ENCODE measurements around the gene ABHD6. TPM values are rescaled to one million over a fixed set of nuclear protein-coding genes. Genes with fewer than 3 reads are reported as not detected.

Gene ABHD6
- total RNA-seq, 1 experiment from 2014 or later = 11.8 TPM

GRCh38 chr3:58325525-58325992 lies 88.0 kb downstream of the ABHD6 start:
- H2AFZ ChIP-seq (ENCODE audit: low read length) = no peak overlapping the region
- peaks cover 64% of the 10 kb centered on the region for H3K4me1 ChIP-seq (ENCODE audit: low read length)
- no peaks in the 10 kb centered on the region for H3K9me3 ChIP-seq (ENCODE audit: low read length)
- H4K20me1 ChIP-seq (ENCODE audit: insufficient read depth, low read depth, low read length) = no peaks in the 10 kb centered on the region
- H3K27ac ChIP-seq (ENCODE audit: low read length) = peak overlapping the region; percentile 63
- H3K4me2 ChIP-seq (ENCODE audit: low read depth, low read length, poor library complexity, severe bottlenecking) = no peak overlapping the region
- no peak overlapping the region for H3K4me3 ChIP-seq (ENCODE audit: low read length)
- no peaks in the 10 kb centered on the region for H3K9me2 ChIP-seq (replicated peaks; ENCODE audit: insufficient read depth, low read length)
- DNase-seq = no peak
- peaks cover 14% of the 10 kb centered on the region; the same call in 1 of the 2 replicates for H3K79me2 ChIP-seq (ENCODE audit: low read length)
- peaks cover 8% of the 10 kb centered on the region; the same call in 1 of the 2 replicates for H3K36me3 ChIP-seq (ENCODE audit: insufficient read depth, low read length)
- H3K27me3 ChIP-seq (ENCODE audit: low read length) = no peaks in the 10 kb centered on the region
- peak overlapping the region; percentile 7; the same call in 1 of the 2 replicates for H3K9ac ChIP-seq (ENCODE audit: low read length)

- Histone ChIP-seq H3K4me3 (ENCODE audit: low read length) (no peak overlapping the region), H3K79me2 (ENCODE audit: low read length) (peaks cover 11% of the 10 kb centered on the region; the same call in 1 of the 2 replicates), H3K4me1 (ENCODE audit: low read length) (peaks cover 68% of the 10 kb centered on the region), H3K9me2 (replicated peaks; ENCODE audit: insufficient read depth, low read length) (no peaks in the 10 kb centered on the region), H3K36me3 (ENCODE audit: insufficient read depth, low read length) (0 out of 2 replicates have a peak, but pooled peaks cover 3% of the 10 kb centered on the region), H3K4me2 (ENCODE audit: low read depth, low read length, poor library complexity, severe bottlenecking) (no peak overlapping the region), H3K9ac (ENCODE audit: low read length) (no peak overlapping the region), H3K9me3 (ENCODE audit: low read length) (no peaks in the 10 kb centered on the region), H2AFZ (ENCODE audit: low read length) (no peak overlapping the region), H3K27me3 (ENCODE audit: low read length) (no peaks in the 10 kb centered on the region), H3K27ac (ENCODE audit: low read length) (no peak overlapping the region), H4K20me1 (ENCODE audit: insufficient read depth, low read depth, low read length) (no peaks in the 10 kb centered on the region)
- DNase-seq = no peak
Observed at GRCh38 chr3:58326267-58326900, 88.8 kb downstream of the ABHD6 start.

- H3K4me2 ChIP-seq (ENCODE audit: low read depth, low read length, poor library complexity, severe bottlenecking) = no peak overlapping the region
- H3K4me1 ChIP-seq (ENCODE audit: low read length) = peaks cover 52% of the 10 kb centered on the region
- H3K27ac ChIP-seq (ENCODE audit: low read length) = peak overlapping the region; percentile 100
- H4K20me1 ChIP-seq (ENCODE audit: insufficient read depth, low read depth, low read length) = no peaks in the 10 kb centered on the region
- H3K9me2 ChIP-seq (replicated peaks; ENCODE audit: insufficient read depth, low read length) = no peaks in the 10 kb centered on the region
- H3K9ac ChIP-seq (ENCODE audit: low read length) = no peak overlapping the region
- no peaks in the 10 kb centered on the region for H3K9me3 ChIP-seq (ENCODE audit: low read length)
- no peaks in the 10 kb centered on the region for H3K27me3 ChIP-seq (ENCODE audit: low read length)
- H3K79me2 ChIP-seq (ENCODE audit: low read length) = peaks cover 27% of the 10 kb centered on the region
- H2AFZ ChIP-seq (ENCODE audit: low read length) = no peak overlapping the region
- no peak overlapping the region for H3K4me3 ChIP-seq (ENCODE audit: low read length)
- DNase-seq = no peak
- 0 out of 2 replicates have a peak, but pooled peaks cover 6% of the 10 kb centered on the region for H3K36me3 ChIP-seq (ENCODE audit: insufficient read depth, low read length)
Observed at GRCh38 chr3:58329150-58329921, 91.7 kb downstream of the ABHD6 start.

- Histone ChIP-seq H4K20me1 (ENCODE audit: insufficient read depth, low read depth, low read length) (no peaks in the 10 kb centered on the region), H3K9me3 (ENCODE audit: low read length) (no peaks in the 10 kb centered on the region), H2AFZ (ENCODE audit: low read length) (no peak overlapping the region), H3K79me2 (ENCODE audit: low read length) (peaks cover 34% of the 10 kb centered on the region), H3K27me3 (ENCODE audit: low read length) (no peaks in the 10 kb centered on the region), H3K4me1 (ENCODE audit: low read length) (peaks cover 53% of the 10 kb centered on the region), H3K9me2 (replicated peaks; ENCODE audit: insufficient read depth, low read length) (no peaks in the 10 kb centered on the region), H3K36me3 (ENCODE audit: insufficient read depth, low read length) (0 out of 2 replicates have a peak, but pooled peaks cover 6% of the 10 kb centered on the region), H3K9ac (ENCODE audit: low read length) (no peak overlapping the region), H3K27ac (ENCODE audit: low read length) (peak overlapping the region; percentile 100), H3K4me2 (ENCODE audit: low read depth, low read length, poor library complexity, severe bottlenecking) (peak overlapping the region; percentile 96), H3K4me3 (ENCODE audit: low read length) (no peak overlapping the region)
- no peak for DNase-seq
Observed at GRCh38 chr3:58329922-58330413, 92.4 kb downstream of the ABHD6 start.

GRCh38 chr3:58331593-58332152 lies 94.1 kb downstream of the ABHD6 start:
- H3K4me3 ChIP-seq (ENCODE audit: low read length) = peak overlapping the region; percentile 86
- peak overlapping the region; percentile 96 for H3K4me2 ChIP-seq (ENCODE audit: low read depth, low read length, poor library complexity, severe bottlenecking)
- H3K9me2 ChIP-seq (replicated peaks; ENCODE audit: insufficient read depth, low read length) = no peaks in the 10 kb centered on the region
- H3K4me1 ChIP-seq (ENCODE audit: low read length) = peaks cover 61% of the 10 kb centered on the region
- H3K79me2 ChIP-seq (ENCODE audit: low read length) = peaks cover 50% of the 10 kb centered on the region
- peak overlapping the region; percentile 100 for H3K27ac ChIP-seq (ENCODE audit: low read length)
- peak overlapping the region; percentile 97 for H3K9ac ChIP-seq (ENCODE audit: low read length)
- H3K27me3 ChIP-seq (ENCODE audit: low read length) = no peaks in the 10 kb centered on the region
- no peaks in the 10 kb centered on the region for H4K20me1 ChIP-seq (ENCODE audit: insufficient read depth, low read depth, low read length)
- no peak for DNase-seq
- H3K9me3 ChIP-seq (ENCODE audit: low read length) = no peaks in the 10 kb centered on the region
- no peak overlapping the region for H2AFZ ChIP-seq (ENCODE audit: low read length)
- peaks cover 18% of the 10 kb centered on the region for H3K36me3 ChIP-seq (ENCODE audit: insufficient read depth, low read length)

GRCh38 chr3:58332575-58333188 lies 95.1 kb downstream of the ABHD6 start, which contains the start of gene PXK:
Gene PXK (plus strand): TSS chr3:58332892. CDS start chr3:58332989, 97 bp downstream.
- Histone ChIP-seq H3K79me2 (ENCODE audit: low read length) (peaks cover 60% of the 10 kb centered on the region), H3K27me3 (ENCODE audit: low read length) (no peaks in the 10 kb centered on the region), H3K4me3 (ENCODE audit: low read length) (peak within 1 kb of the TSS; percentile 86), H3K36me3 (ENCODE audit: insufficient read depth, low read length) (peaks cover 28% of the 10 kb centered on the region), H3K9me3 (ENCODE audit: low read length) (no peaks in the 10 kb centered on the region), H3K27ac (ENCODE audit: low read length) (peak within 1 kb of the TSS; percentile 100), H3K4me1 (ENCODE audit: low read length) (peaks cover 65% of the 10 kb centered on the region), H3K4me2 (ENCODE audit: low read depth, low read length, poor library complexity, severe bottlenecking) (peak within 1 kb of the TSS; percentile 96), H3K9ac (ENCODE audit: low read length) (peak within 1 kb of the TSS; percentile 97), H3K9me2 (replicated peaks; ENCODE audit: insufficient read depth, low read length) (no peaks in the 10 kb centered on the region), H2AFZ (ENCODE audit: low read length) (peak within 1 kb of the TSS; percentile 67; the same call in 1 of the 2 replicates), H4K20me1 (ENCODE audit: insufficient read depth, low read depth, low read length) (no peaks in the 10 kb centered on the region)
- peak; percentile 93 for DNase-seq

- peaks cover 32% of the 10 kb centered on the region for H3K36me3 ChIP-seq (ENCODE audit: insufficient read depth, low read length)
- no peaks in the 10 kb centered on the region for H3K9me3 ChIP-seq (ENCODE audit: low read length)
- H3K9me2 ChIP-seq (replicated peaks; ENCODE audit: insufficient read depth, low read length) = no peaks in the 10 kb centered on the region
- H4K20me1 ChIP-seq (ENCODE audit: insufficient read depth, low read depth, low read length) = no peaks in the 10 kb centered on the region
- H3K79me2 ChIP-seq (ENCODE audit: low read length) = peaks cover 67% of the 10 kb centered on the region
- peak; percentile 72 for DNase-seq
- H3K4me3 ChIP-seq (ENCODE audit: low read length) = peak overlapping the region; percentile 86
- H3K4me1 ChIP-seq (ENCODE audit: low read length) = peaks cover 72% of the 10 kb centered on the region
- peak overlapping the region; percentile 100 for H3K27ac ChIP-seq (ENCODE audit: low read length)
- peak overlapping the region; percentile 97 for H3K9ac ChIP-seq (ENCODE audit: low read length)
- no peak overlapping the region for H2AFZ ChIP-seq (ENCODE audit: low read length)
- no peaks in the 10 kb centered on the region for H3K27me3 ChIP-seq (ENCODE audit: low read length)
- peak overlapping the region; percentile 93 for H3K4me2 ChIP-seq (ENCODE audit: low read depth, low read length, poor library complexity, severe bottlenecking)
Observed at GRCh38 chr3:58333206-58334012, 95.8 kb downstream of the ABHD6 start.

All from Karpas-422 (cell line).